Placental pericyte (primary cell): Measurements from ENCODE around the gene MC1R. TPM values are rescaled to one million over a fixed set of nuclear protein-coding genes. Genes with fewer than 3 reads are reported as not detected.

ENCODE experiments used
- total RNA-seq: library from RNA; depleted of rRNA; stranded (reverse); fragments of >200 nt; gene quantifications from 2 replicates; pipeline ENCODE4 v1.2.3, GENCODE V29; 2012

Gene MC1R
- total RNA-seq, result 3.9 and 5.6 TPM in 2 replicates

DNA sequence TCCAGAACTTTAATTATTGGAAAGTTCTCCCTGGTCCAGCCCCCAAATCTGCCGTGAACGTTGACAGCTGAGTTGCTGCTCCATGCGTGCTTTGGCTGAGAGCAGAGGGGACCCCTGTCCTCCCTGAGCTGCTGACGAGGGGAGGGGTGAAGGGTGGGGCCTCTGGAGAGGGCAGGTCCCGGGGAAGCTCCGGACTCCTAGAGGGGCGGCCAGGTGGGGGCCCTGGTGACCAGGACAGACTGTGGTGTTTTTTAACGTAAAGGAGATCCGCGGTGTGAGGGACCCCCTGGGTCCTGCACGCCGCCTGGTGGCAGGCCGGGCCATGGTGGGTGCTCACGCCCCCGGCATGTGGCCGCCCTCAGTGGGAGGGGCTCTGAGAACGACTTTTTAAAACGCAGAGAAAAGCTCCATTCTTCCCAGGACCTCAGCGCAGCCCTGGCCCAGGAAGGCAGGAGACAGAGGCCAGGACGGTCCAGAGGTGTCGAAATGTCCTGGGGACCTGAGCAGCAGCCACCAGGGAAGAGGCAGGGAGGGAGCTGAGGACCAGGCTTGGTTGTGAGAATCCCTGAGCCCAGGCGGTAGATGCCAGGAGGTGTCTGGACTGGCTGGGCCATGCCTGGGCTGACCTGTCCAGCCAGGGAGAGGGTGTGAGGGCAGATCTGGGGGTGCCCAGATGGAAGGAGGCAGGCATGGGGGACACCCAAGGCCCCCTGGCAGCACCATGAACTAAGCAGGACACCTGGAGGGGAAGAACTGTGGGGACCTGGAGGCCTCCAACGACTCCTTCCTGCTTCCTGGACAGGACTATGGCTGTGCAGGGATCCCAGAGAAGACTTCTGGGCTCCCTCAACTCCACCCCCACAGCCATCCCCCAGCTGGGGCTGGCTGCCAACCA lies at the start of gene MC1R:
Gene MC1R, plus strand, starts transcription at position 410 of the 895 bp plus-strand sequence. Its CDS starts 397 bp downstream, at position 807.

DNA sequence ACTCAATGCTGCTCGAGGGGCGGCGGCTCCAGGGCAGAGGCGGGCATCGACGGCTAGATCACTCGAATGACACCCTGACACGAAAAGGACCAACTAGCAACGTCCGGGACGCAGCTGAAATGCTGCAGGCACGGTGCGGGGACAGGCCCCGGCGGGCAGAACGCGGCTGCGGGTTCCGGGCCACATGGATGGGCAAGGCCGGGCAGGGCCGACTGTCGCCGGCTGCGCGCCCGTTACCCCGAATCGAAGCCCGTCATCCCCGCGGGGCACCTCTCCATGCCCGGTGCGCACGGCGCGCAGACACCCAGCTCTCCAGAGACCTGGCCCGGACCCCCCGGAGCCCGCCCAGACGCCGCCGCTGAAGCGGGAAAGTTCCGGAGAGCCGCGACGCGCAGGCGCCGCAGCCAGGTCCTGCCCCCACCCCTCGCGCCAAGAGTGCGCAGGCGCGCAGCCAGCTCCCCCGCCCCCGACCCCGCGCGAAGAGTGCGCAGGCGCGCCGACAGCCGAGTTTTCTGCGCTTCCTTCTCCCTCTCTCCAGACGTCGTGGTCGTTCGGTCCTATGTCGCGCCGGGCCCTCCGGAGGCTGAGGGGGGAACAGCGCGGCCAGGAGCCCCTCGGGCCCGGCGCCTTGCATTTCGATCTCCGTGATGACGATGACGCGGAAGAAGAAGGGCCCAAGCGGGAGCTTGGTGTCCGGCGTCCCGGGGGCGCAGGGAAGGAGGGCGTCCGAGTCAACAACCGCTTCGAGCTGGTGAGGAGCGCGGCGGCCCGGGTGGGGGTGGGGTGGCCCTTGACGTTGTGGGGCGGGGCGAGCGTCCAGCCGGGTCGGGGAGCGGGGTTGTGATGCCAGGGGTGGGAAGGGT lies 45.3 kb upstream of the MC1R start, which contains the start of gene TCF25:
Gene TCF25, plus strand, starts transcription at position 484 of the 863 bp plus-strand sequence. Its CDS starts 76 bp downstream, at position 560.

DNA sequence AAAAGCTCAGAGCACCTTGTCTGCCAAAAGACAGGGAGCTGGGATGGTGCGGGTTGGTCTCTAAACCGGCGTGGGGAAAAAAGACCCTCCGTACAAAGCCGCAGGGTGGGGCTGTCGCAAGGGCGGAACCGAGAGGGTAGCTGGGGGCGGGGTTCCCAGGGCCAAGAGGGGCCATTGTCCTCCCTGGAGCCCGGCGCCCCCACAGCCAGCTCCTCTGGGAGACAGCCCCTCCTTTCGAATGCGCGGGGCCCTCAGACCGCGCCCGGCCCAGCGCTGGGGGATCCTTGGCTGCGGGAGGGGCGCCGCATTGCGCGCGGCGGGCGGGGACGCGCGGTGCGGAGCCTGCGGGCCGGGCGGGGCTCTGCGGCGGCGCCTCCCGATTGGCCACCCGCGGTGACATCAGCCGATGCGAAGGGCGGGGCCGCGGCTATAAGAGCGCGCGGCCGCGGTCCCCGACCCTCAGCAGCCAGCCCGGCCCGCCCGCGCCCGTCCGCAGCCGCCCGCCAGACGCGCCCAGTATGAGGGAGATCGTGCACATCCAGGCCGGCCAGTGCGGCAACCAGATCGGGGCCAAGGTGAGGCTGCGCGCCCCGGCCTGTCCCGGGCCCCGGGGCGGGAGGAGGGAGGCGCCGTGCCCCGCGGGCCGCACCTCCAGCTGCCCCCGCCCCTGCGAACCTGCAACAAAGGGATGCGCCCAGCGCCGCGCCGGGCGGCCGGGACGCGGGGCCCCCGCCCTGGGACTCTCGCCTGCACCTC lies 4.4 kb downstream of the MC1R start, which contains the start of gene TUBB3:
Gene TUBB3, plus strand, starts transcription at position 459 of the 756 bp plus-strand sequence. Its CDS starts 60 bp downstream, at position 519.

Other genes with a start within 250 kb of the MC1R start
- gene CDK10, start 232.2 kb upstream of the MC1R start, total RNA-seq, result 34.4 and 53.1 TPM in 2 replicates
- 19.8 and 20.4 TPM in 2 replicates for gene SPATA2L, start 217.2 kb upstream of the MC1R start, total RNA-seq
- gene VPS9D1, start 198.0 kb upstream of the MC1R start, total RNA-seq, result 12.7 and 16.4 TPM in 2 replicates
- gene ZNF276, start 197.3 kb upstream of the MC1R start, total RNA-seq, result 16.9 and 18.9 TPM in 2 replicates
- gene FANCA, start 102.2 kb upstream of the MC1R start, total RNA-seq, result 2.4 and 51.7 TPM in 2 replicates
- gene SPIRE2, start 90.4 kb upstream of the MC1R start, total RNA-seq, result 3.0 and 7.0 TPM in 2 replicates
- 221 and 314 TPM in 2 replicates for gene TCF25, start 45.3 kb upstream of the MC1R start, total RNA-seq
- gene TUBB3, start 4.5 kb downstream of the MC1R start, total RNA-seq, result 114 and 360 TPM in 2 replicates
- 77.3 and 93.3 TPM in 2 replicates for gene DEF8, start 29.9 kb downstream of the MC1R start, total RNA-seq
- gene DBNDD1, start 100.6 kb downstream of the MC1R start, total RNA-seq, result 0.72 and 0.88 TPM in 2 replicates
- not detected in 2 replicates for gene PRDM7, start 158.5 kb downstream of the MC1R start, total RNA-seq